LNCAP (cell line): ENCODE results near the gene RASA3.

Experiments used
- CTCF ChIP-seq: fragments of 450-650 bp; IDR thresholded peaks from 2 replicates; pipeline ENCODE4 v1.5.1; 2017; ENCODE audit warnings: mild to moderate bottlenecking

The RASA3 gene

GRCh38 chr13:114140906-114141250 is 8.5 kb upstream of the RASA3 start:
- TF ChIP-seq CTCF, result no peak

GRCh38 chr13:114140131-114140905 is 7.9 kb upstream of the RASA3 start:
- TF ChIP-seq CTCF, result no peak

- TF ChIP-seq CTCF, result no peak
These were observed 4.2 kb upstream of the RASA3 start for GRCh38 chr13:114136576-114136975.

- TF ChIP-seq CTCF, result no peak
These were observed 3.3 kb upstream of the RASA3 start for GRCh38 chr13:114135731-114136171.

DNA sequence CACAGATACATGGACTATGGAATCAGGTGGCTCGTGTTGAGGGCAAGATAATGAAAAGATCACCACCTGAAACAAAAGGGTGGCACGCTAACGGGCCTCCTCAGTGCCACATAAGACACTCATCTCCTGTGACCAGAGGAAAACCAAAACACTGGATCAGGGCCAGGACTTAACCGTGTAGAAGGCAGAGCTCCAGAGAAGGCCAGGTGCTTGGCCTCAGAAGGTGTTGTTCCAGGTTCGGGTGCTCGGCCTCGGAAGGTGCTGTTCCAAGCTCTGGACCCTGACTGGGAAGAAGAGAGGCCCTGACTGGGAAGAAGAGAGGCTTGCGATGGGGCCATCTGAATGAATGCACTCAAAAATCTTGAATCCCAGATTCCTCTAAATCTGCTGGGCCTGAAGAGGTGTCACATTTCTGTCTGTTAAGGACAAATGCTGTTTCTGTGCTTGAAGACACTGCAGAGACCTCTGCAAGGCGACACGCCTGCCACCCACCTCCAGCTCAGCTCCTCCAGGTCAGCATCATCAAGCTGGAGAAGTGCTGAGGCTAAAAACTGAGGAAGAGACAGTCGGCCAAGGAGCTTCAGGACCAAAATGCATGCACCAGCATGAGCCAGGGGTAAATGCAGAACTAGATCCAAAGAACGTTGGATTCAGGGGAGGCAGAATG is 2.7 kb upstream of the RASA3 start:
- no peak for TF ChIP-seq CTCF

GRCh38 chr13:114134111-114134943 is 1.9 kb upstream of the RASA3 start:
- TF ChIP-seq CTCF, result no peak

DNA sequence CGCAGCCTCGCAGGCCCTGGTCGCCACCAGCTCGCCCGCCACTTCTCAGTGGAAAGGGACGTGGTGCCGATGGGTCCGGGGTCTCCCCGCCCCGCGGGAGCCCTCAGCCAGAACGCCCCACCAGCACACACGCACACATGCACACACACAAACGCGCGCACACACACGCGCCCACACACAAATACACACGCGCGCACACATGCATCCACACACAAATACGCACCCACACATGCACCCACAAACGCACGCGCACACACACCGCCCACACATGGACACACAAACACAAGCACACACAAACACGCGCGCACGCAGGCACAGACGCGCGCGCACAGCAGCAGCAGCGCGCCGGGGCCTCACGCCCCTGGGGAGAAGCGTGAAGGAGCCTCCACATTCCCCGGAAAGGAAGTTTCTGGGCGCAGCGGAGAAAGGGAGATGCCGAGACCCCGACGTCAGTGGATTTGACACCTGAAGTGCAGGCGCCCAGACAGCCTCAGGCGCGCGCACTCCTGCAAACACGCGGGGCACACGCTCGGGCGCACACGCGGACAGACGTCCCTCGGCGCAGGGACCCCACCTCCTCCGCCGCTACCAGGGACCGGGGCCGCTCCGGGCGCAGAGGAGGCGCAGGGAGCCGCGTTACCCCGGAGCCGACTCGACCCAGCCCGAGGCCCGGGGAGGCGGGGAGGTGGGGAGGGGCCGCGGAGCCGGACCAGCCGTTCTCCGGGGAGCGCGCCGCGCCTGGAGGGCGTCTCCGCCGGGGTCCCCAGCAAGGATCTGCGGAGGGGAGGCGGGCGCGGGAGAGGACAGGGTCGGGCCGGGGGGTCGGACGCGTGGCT is 622 bp downstream of the RASA3 start:
- TF ChIP-seq CTCF, result no peak
